Measurements from ENCODE around the gene SLC25A21.
A peak's percentile ranks its signal among the peaks of the same experiment; 100 is the strongest.
"Not testable (repeated sequence)": the region's sequence is repeated elsewhere in the genome, so short reads cannot be mapped to it uniquely, and the experiment has no call there.

SLC25A21 gene

GRCh38 chr14:37172024-37172869 is at the start of gene SLC25A21:
Gene SLC25A21 (minus strand): TSS chr14:37172606.
- DNase-seq (ENCODE audit: low spot score), result peak; percentile 67

GRCh38 chr14:37221073-37221472 is 48.7 kb upstream of the SLC25A21 start:
- no peak for DNase-seq (ENCODE audit: low spot score)

DNA sequence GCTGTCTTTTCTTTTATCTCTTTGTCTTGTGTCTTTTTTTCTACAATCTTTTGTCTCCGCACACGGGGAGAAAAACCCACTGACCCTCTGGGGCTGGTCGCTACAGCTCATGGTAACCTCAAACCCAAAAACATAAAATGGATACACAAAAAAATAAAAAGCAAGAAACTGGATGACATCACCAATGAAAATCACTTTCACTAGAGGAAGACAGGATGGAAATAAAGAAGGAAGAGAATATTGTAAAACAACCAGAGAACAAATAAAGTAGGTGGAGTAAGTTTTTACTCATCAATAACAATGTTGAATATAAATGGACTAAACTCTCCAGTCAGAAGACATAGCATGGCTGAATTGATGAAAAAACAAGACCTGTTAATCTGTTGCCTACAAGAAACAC is 42.9 kb upstream of the SLC25A21 start:
- no peak for DNase-seq (ENCODE audit: low spot score)

- DNase-seq (ENCODE audit: low spot score), result no peak
Measured at GRCh38 chr14:37213016-37213415, 40.6 kb upstream of the SLC25A21 start.

DNA sequence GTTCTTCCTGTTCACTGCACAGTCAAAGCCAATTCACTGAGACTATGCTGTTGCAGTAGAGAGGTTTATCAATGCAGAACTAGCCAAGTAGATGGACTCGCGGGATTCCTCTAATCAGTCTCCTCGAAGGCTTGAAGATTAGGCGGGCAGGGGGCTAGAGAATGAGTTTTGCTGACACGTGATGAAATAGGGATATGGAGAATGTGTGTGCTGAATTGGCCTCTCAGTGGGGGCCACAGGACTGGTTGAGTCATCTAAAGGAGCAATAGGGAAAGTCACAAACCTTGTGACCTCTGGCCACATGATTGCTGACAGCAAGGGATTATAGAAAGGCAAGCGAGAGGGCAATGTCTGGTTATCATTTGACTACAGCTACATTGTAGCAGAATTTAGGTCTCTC is 38.0 kb upstream of the SLC25A21 start:
- DNase-seq (ENCODE audit: low spot score), result no peak

GRCh38 chr14:37209617-37210016 is 37.2 kb upstream of the SLC25A21 start:
- not testable (repeated sequence) for DNase-seq (ENCODE audit: low spot score)

DNA sequence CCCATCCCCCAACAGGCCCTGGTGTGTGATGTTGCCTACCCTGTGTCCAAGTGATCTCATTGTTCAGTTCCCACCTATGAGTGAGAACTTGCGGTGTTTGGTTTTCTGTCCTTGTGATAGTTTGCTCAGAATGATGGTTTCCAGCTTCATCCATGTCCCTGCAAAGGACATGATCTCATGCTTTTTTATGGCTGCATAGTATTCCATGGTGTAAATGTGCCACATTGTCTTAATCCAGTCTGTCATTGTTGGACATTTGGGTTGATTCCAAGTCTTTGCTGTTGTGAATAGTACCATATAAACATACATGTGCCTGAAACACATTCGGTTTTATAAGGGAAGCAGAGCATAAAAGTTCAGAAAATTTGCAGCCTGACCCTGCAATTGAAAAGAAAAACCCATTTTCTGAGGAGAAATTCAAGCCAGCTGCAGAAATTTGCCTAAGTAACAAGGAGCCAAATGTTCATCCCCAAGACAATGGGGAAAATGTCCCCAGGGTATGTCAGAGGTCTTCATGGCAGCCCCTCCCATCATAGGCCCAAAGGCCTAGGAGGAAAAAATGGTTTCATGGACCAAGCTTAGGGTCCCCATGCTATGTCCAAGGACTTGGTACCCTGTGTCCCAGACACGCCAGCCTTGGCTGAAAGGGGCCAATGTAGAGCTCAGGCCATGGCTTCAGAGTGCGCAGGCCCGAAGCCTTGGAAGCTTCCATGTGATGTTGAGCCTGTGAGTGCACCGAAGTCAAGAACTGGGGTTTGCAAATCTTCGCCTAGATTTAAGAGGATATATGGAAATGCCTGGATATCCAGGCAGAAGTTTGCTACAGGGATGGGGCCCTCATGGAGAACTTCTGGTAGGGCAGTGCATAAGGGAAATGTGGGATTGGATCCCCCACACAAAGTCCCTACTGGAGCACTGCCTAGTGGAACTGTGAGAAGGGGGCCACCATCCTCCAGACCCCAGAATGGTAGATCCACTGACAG is 33.5 kb upstream of the SLC25A21 start:
- DNase-seq (ENCODE audit: low spot score), result not testable (repeated sequence)

DNA sequence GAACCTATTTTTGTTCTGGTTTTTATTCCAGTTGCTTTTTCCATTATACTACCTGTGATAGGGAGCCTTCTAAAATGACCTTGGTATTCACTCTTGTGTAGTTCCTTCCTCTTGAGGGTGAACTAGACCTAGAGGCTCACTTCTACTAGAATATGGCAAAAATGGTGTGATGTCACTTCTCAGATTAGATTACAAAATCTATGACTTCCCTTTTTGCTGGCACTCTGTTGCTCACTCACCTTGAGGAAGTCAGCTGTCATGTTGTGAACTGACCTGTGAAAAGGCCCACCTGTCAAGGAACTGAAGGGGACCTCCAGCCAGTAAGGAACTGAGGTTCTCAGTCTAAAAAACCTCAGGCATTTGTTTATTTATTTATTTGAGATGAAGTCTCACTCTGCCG is 31.0 kb upstream of the SLC25A21 start:
- DNase-seq (ENCODE audit: low spot score), result no peak

- DNase-seq (ENCODE audit: low spot score), result no peak
Measured at GRCh38 chr14:37202812-37203211, 30.4 kb upstream of the SLC25A21 start.

DNA sequence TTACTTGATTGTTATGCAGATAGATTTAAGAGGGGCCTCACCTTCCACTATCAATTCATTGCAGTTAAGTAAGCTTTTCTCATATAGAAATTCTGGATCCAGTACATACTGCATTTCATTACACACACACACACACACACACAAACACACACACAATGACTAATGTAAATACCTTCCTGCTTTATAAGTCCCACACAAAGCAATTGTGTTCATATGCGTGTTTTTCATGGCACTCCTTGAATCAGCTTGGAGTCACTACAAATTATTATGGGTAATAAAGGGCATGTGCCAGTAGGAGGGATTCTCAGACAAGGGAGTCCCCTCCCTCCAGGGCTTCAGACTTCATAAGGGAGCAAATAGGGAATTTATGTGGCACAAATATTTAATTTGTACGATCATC is 29.9 kb upstream of the SLC25A21 start:
- DNase-seq (ENCODE audit: low spot score), result no peak

DNA sequence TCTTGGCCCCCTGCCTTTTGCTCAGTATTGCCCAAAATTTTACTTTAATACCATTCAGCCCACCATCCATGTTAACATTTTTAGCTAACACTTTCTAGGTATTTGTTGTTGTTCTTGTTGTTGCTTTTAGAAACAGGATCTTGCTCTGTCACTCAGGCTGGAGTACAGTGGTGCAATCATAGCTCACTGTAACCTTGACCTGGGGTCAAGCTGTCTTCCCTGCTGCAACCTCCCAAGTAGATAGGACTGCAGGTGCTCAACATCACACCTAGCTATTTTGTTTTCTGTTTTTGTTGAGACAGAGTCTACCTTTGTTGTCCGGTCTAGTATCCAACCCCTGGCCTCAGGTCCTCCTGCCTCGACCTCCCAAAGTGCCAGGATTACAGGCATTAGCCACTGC is 29.3 kb upstream of the SLC25A21 start:
- no peak for DNase-seq (ENCODE audit: low spot score)

DNA sequence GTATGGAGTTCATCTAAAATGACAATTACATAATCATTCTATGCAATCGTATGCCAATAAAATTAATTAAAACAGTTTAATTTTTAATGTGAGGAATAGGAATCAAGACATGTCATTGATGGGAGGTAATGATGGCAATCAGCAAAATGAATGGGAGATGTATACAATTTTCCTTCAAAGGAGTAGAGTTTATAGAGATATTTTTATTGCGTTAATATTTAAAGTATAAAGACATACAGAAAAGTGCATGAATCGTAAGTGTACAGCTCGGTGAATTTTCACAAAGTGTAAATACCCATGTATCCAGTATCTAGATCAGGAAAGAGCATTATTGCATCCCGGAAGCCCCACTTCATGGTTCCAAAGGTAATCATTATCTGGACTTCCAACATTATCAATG is 26.5 kb upstream of the SLC25A21 start:
- no peak for DNase-seq (ENCODE audit: low spot score)

- DNase-seq (ENCODE audit: low spot score), result no peak
Measured at GRCh38 chr14:37198273-37198598, 25.8 kb upstream of the SLC25A21 start.

GRCh38 chr14:37197421-37198272 is 25.2 kb upstream of the SLC25A21 start, which contains the start of gene MIPOL1:
Gene MIPOL1 (plus strand): TSS chr14:37197937. CDS start chr14:37247889, 49,952 bp downstream.
- DNase-seq (ENCODE audit: low spot score), result peak; percentile 69

- no peak for DNase-seq (ENCODE audit: low spot score)
Measured at GRCh38 chr14:37196604-37197420, 24.4 kb upstream of the SLC25A21 start.

DNA sequence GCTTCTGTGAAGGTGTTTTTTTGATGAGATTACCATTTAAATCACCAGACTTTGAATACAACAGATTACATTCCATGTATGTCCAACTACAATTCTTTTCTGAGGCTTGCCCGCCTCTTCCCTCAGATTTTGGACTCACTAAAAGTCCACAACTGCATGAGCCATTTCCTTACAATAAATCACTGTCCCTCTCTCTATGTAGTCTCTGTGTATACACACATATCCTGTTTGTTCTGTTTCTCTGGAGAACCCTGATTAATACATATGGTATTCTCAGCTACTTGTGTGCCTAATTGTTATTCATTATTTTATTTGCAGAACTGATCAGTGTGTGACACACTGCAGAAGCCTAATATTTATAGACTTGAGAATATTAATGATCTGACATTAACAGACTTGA is 22.9 kb upstream of the SLC25A21 start:
- DNase-seq (ENCODE audit: low spot score), result no peak

DNA sequence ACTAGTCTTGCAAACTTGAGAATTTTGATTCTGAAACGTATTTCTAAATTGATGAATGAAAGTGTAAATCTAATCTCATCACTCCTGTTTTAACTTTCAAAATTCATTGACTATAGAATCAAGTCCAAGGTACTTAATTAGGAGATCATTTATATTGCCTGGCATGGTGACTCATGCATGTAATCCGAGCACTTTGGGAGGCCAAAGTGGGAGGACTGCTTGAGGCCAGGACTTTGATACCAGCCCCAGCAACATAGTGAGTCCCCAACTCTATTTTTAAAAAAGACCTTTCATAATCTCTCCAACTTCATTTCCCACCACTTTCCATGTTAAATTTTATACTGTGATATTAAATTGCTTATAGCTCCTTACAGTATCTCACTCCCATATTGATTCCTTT is 22.3 kb upstream of the SLC25A21 start:
- DNase-seq (ENCODE audit: low spot score), result no peak

GRCh38 chr14:37189733-37190132 is 17.3 kb upstream of the SLC25A21 start:
- not testable (repeated sequence) for DNase-seq (ENCODE audit: low spot score)

DNA sequence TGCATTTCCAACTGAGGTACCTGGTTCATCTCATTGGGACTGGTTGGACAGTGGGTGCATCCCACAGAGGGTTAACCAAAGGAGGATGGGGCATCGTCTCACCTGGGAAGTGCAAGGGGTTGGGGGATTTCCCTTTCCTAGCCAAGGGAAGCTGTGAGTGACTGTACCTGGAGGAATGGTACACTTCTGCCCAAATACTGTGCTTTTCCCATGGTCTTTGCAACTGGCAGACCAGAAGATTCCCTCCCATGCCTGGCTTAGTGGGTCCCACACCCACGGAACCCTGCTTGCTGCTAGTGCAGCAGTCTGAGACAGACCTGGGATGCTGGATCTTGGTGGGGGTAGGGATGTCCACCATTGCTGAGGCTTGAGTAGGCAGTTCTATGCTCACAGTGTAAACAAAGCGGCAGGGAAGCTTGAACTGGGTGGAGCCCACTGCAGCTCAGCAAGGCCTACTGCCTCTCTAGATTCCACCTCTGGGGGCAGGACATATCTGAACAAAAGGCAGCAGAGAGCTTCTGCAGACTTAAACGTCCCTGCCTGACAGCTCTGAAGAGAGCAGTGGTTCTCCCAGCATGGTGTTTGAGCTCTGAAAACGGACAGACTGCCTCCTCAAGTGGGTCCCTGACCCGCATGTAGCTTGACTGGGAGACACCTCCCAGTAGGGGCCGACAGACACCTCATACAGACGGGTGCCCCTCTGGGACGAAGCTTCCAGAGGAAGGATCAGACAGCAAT is 15.6 kb upstream of the SLC25A21 start:
- not testable (repeated sequence) for DNase-seq (ENCODE audit: low spot score)

- no peak for DNase-seq (ENCODE audit: low spot score)
Measured at GRCh38 chr14:37187294-37187693, 14.9 kb upstream of the SLC25A21 start.

All from pons (tissue), 1 donor.